GM12878 (cell line): ENCODE results near the gene RNF44. TPM values are rescaled to one million over a fixed set of nuclear protein-coding genes. Genes with fewer than 3 reads are reported as not detected.

Experiments used
- ATAC-seq: fragments of 200-7000 bp; cut with Tn5 transposase; 3 replicates; pipeline ENCODE4 v1.9.1; 2020; ENCODE audit warnings: mild to moderate bottlenecking, moderate library complexity
- BruUV-seq: library from RNA; stranded (reverse); fragments of 400-500 nt; replicated peaks from 2 replicates; lab custom pipeline; 2021; lab: Mats Ljungman, UMichigan
- CTCF ChIA-PET: fragments of 300-600 bp; sonication (Branson Sonifier 250); formaldehyde crosslinking; extraction: SDS; loops from one replicate; lab custom pipeline; 2021; ENCODE audit warnings: inconsistent platforms; lab: Yijun Ruan, JAX
- POLR2A ChIA-PET: fragments of 350-600 bp; formaldehyde crosslinking; extraction: SDS; loops from one replicate; lab custom pipeline; 2021; ENCODE audit warnings: inconsistent platforms; lab: Charles Lee
- RAD21 ChIA-PET: fragments of 300-600 bp; sonication (Branson Sonifier 250); formaldehyde crosslinking; loops from one replicate; lab custom pipeline; 2023; ENCODE audit warnings: antibody characterized with exemption; ENCODE audit not compliant: unreplicated experiment; lab: Charles Lee
- SMC1A ChIA-PET: fragments of 300-600 bp; sonication (Branson Sonifier 250); formaldehyde crosslinking; loops from one replicate; lab custom pipeline; 2023; ENCODE audit not compliant: unreplicated experiment, uncharacterized antibody; lab: Charles Lee
- DNase-seq: peaks from one replicate; pipeline ENCODE4 v3.0.0-alpha.2; 2011; ENCODE audit warnings: low read depth, low spot score
- FAIRE-seq: peaks from 3 replicates; lab custom pipeline; 2011; peaks lifted over from hg19 to GRCh38; lab: Jason Lieb, UNC
- H2AFZ ChIP-seq: 2 replicates; pipeline ENCODE4 v1.6.0; 2011; ENCODE audit warnings: low read depth, low read length, control low read depth; ENCODE audit not compliant: control insufficient read depth
- H3K27ac ChIP-seq: 2 replicates; pipeline ENCODE4 v1.5.1; 2011; ENCODE audit warnings: control low read depth; ENCODE audit not compliant: control insufficient read depth, insufficient read depth
- H3K27me3 ChIP-seq, 2 experiments: replicated peaks in 1 of 2; 2 replicates each; pipeline versions ENCODE4 v1.6.0 to v1.6.1; 2011; ENCODE audit warnings: low read length in 1 of 2; ENCODE audit not compliant: control insufficient read depth in 2 of 2, insufficient read depth in 2 of 2
- H3K36me3 ChIP-seq, 2 experiments: 2 replicates each; pipeline ENCODE4 v1.5.1; 2011; ENCODE audit warnings: low read length in 1 of 2; ENCODE audit not compliant: control insufficient read depth in 2 of 2, insufficient read depth in 2 of 2
- H3K4me1 ChIP-seq: 2 replicates; pipeline ENCODE4 v1.6.1; 2011; ENCODE audit warnings: mild to moderate bottlenecking, low read length, moderate library complexity, mixed read lengths; ENCODE audit not compliant: control insufficient read depth, insufficient read depth
- H3K4me2 ChIP-seq: 2 replicates; pipeline ENCODE4 v1.6.0; 2011; ENCODE audit warnings: control low read depth; ENCODE audit not compliant: control insufficient read depth, insufficient read depth
- H3K4me3 ChIP-seq: fragments of 200-600 bp; sonication (generic); 2 replicates; pipeline ENCODE4 v1.5.1; 2016
- H3K79me2 ChIP-seq: 2 replicates; pipeline ENCODE4 v1.6.0; 2011; ENCODE audit warnings: low read length; ENCODE audit not compliant: control insufficient read depth, insufficient read depth
- H3K9ac ChIP-seq: 2 replicates; pipeline ENCODE4 v1.8.0; 2011; ENCODE audit warnings: low read length, control low read depth, mixed read lengths; ENCODE audit not compliant: control insufficient read depth, insufficient read depth
- H3K9me3 ChIP-seq: replicated peaks from 3 replicates; pipeline ENCODE4 v1.5.1; 2011; ENCODE audit warnings: mild to moderate bottlenecking, low read length; ENCODE audit not compliant: control insufficient read depth, insufficient read depth
- H4K20me1 ChIP-seq: 2 replicates; pipeline ENCODE4 v1.6.0; 2011; ENCODE audit not compliant: control insufficient read depth, insufficient read depth
- ATF7 ChIP-seq: fragments of 450-650 bp; IDR thresholded peaks from 2 replicates; pipeline ENCODE4 v1.6.1; 2016; ENCODE audit warnings: low read depth, mild to moderate bottlenecking
- BRCA1 ChIP-seq: IDR thresholded peaks from 2 replicates; pipeline ENCODE4 v1.6.1; 2011; ENCODE audit warnings: low read depth, low read length, improper control_type of control experiment
- CBFB ChIP-seq: IDR thresholded peaks from 2 replicates; pipeline ENCODE4 v1.6.1; 2016; ENCODE audit warnings: antibody characterized with exemption, low read depth
- CEBPB ChIP-seq, 2 experiments: fragments of 150-350 bp in 1 of 2; IDR thresholded peaks; 2 replicates each; pipeline ENCODE4 v1.6.1; 2012 to 2014; ENCODE audit warnings: low read depth in 2 of 2, low read length in 2 of 2, borderline replicate concordance in 1 of 2, inconsistent platforms in 1 of 2
- CREM ChIP-seq: IDR thresholded peaks from 2 replicates; pipeline ENCODE4 v1.6.1; 2014; ENCODE audit warnings: antibody characterized with exemption, low read depth
- EP300 ChIP-seq, 2 experiments: fragments of 150-350 bp in 1 of 2; IDR thresholded peaks; 2 replicates each; pipeline ENCODE4 v1.6.1; 2011 to 2012; ENCODE audit warnings: low read depth in 2 of 2, low read length in 2 of 2, borderline replicate concordance in 1 of 2, improper control_type of control experiment in 1 of 2, inconsistent platforms in 1 of 2; ENCODE audit not compliant: control insufficient read depth in 1 of 2
- ETV6 ChIP-seq, 2 experiments: fragments of 450-650 bp in 1 of 2; IDR thresholded peaks in 1 of 2; conservative IDR thresholded peaks in 1 of 2; 2 replicates each; pipeline ENCODE4 v1.6.1; 2014; ENCODE audit warnings: antibody characterized with exemption in 1 of 2, borderline replicate concordance in 1 of 2, low read depth in 1 of 2, mild to moderate bottlenecking in 1 of 2, moderate library complexity in 1 of 2
- GABPA ChIP-seq: IDR thresholded peaks from 2 replicates; pipeline ENCODE4 v1.6.1; 2014; ENCODE audit warnings: antibody characterized with exemption, low read depth, mild to moderate bottlenecking, inconsistent platforms
- HCFC1 ChIP-seq: fragments of 150-350 bp; IDR thresholded peaks from 2 replicates; pipeline ENCODE4 v1.6.1; 2014; ENCODE audit warnings: low read length
- KDM1A ChIP-seq: fragments of 200-600 bp; sonication (generic); IDR thresholded peaks from 2 replicates; pipeline ENCODE4 v1.6.1; 2016; ENCODE audit warnings: borderline replicate concordance
- MXI1 ChIP-seq: fragments of 150-350 bp; IDR thresholded peaks from 2 replicates; pipeline ENCODE4 v1.6.1; 2011; ENCODE audit warnings: low read depth, mild to moderate bottlenecking, inconsistent platforms, low read length, improper control_type of control experiment
- SPI1 ChIP-seq: IDR thresholded peaks from 2 replicates; pipeline ENCODE4 v1.6.1; 2011; ENCODE audit warnings: low read depth, mild to moderate bottlenecking, low read length, moderate library complexity, borderline replicate concordance; ENCODE audit not compliant: insufficient read depth
- SRF ChIP-seq, 2 experiments: IDR thresholded peaks; 2 replicates each; pipeline ENCODE4 v1.6.1; 2011; ENCODE audit warnings: low read depth in 2 of 2, low read length in 2 of 2, mild to moderate bottlenecking in 1 of 2, moderate library complexity in 1 of 2
- YY1 ChIP-seq: IDR thresholded peaks from 2 replicates; pipeline ENCODE4 v1.6.1; 2011; ENCODE audit warnings: low read depth, mild to moderate bottlenecking, low read length
- ZNF384 ChIP-seq: IDR thresholded peaks from 2 replicates; pipeline ENCODE4 v1.6.1; 2012; ENCODE audit warnings: low read depth, mild to moderate bottlenecking, low read length, improper control_type of control experiment, borderline replicate concordance
- ZSCAN29 ChIP-seq: fragments of 450-650 bp; IDR thresholded peaks from 2 replicates; pipeline ENCODE4 v1.6.1; 2017; ENCODE audit warnings: mild to moderate bottlenecking, moderate library complexity
- WGBS: methylation state at CpG from one replicate; pipeline ENCODE4 v1.1.6; 2016; ENCODE audit warnings: low lambda C conversion rate; ENCODE audit not compliant: insufficient replicate concordance, insufficient coverage; ENCODE audit errors: missing lambda C conversion rate; 5-methylcytosine and 5-hydroxymethylcytosine counted together
- in situ Hi-C: fragments of 300-500 bp; cut with MboI; formaldehyde crosslinking; loops from 9 replicates; pipeline ENCODE4 v1.14.3; 2018; ENCODE audit warnings: mixed read lengths
- intact Hi-C: fragments of 100-400 bp; cut with micrococcal nuclease; formaldehyde crosslinking; loops from one replicate; pipeline ENCODE4 v1.14.2; 2022; ENCODE audit not compliant: unreplicated experiment
- polyA plus RNA-seq, 11 experiments: library from polyadenylated mRNA; depleted of rRNA in 4 of 11; unstranded in 6 of 11; stranded (reverse) in 5 of 11; fragments of >200 nt; fragmentation: Nextera tagmentation in 4 of 11; fragmentation: Illumina TruSeq in 1 of 11; extraction: Ambion mirVana in 4 of 11; extraction: Trizol in 1 of 11; gene quantifications; 1 replicate in 1 of 11; 2 replicates in 10 of 11; pipeline versions ENCODE4 v1.2.1 to v1.2.3, GENCODE V29; 2011 to 2016; ENCODE audit warnings: inconsistent platforms in 2 of 11, missing spikeins in 2 of 11, low read depth in 1 of 11
- total RNA-seq, 4 experiments: library from RNA; depleted of rRNA in 3 of 4; stranded (reverse); fragments of >200 nt in 3 of 4; fragmentation: Illumina TruSeq in 1 of 4; extraction: Trizol in 1 of 4; gene quantifications; 2 replicates each; pipeline versions ENCODE4 v1.2.1 to v1.2.3, GENCODE V29; 2013 to 2021
- TF ChIP-seq, protein P1 (sequence below): fragments of 450-650 bp; IDR thresholded peaks from 2 replicates; pipeline ENCODE4 v1.6.1; 2017; ENCODE audit warnings: borderline replicate concordance
- TF ChIP-seq, protein P2 (sequence below): fragments of 450-650 bp; IDR thresholded peaks from 2 replicates; pipeline ENCODE4 v1.6.1; 2016; ENCODE audit warnings: mild to moderate bottlenecking
- TF ChIP-seq, protein P3 (sequence below): IDR thresholded peaks from 2 replicates; pipeline ENCODE4 v1.6.1; 2012; ENCODE audit warnings: low read depth, low read length, improper control_type of control experiment
- TF ChIP-seq, protein P4 (sequence below): fragments of 450-650 bp; IDR thresholded peaks from 2 replicates; pipeline ENCODE4 v1.6.1; 2016; ENCODE audit warnings: mild to moderate bottlenecking

RNF44 gene
- total and polyA plus RNA-seq, 10 of the 15 experiments (the other 5 are each of a cell fraction or from before 2014, with no cell fraction given) = 1.7 to 51.9 (median 7.9) TPM

DNA sequence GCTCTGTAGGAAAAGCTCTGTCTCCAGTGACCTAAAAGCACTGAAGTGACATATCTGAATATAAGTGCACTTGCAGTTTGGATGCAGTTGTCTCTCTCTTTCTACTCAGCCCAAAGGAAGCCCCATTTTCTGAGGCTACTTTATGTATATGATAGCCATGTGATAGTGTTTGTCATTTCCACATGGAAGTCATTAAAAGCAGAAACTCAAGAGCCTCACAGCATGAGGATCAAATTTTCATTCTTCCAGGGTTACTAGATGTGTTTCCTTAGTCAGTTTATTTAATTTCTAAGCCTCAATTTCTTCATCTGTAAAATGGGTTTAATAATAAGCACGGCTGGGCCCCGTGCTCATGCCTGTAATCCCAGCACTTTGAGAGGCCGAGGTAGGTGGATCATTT is 36.7 kb downstream of the RNF44 start:
- Histone ChIP-seq H2AFZ (no peak overlapping the region), H4K20me1 (no peaks in the 10 kb centered on the region), H3K79me2 (no peaks in the 10 kb centered on the region), H3K9ac (no peak overlapping the region), H3K4me2 (no peak overlapping the region), H3K4me1 (no peaks in the 10 kb centered on the region), H3K27me3 (no peaks in the 10 kb centered on the region), H3K4me3 (no peak overlapping the region), H3K36me3 (peaks cover 16 to 32% of the 10 kb centered on the region in 2 experiments), H3K27ac (no peak overlapping the region), H3K9me3 (no peaks in the 10 kb centered on the region)
- ChIA-PET SMC1A (no interaction called here), POLR2A (no interaction called here), RAD21 (no interaction called here), CTCF (interaction anchor here (1.4 kb wide), 1 partner anchor 52 kb away, joined by 6 read pairs; the partner anchor contains the start of gene FAF2)
- intact Hi-C loops = no loop called here
- DNase-seq (no peak), ATAC-seq (no peak), FAIRE-seq (no peak)
- in situ Hi-C loops = no loop called here
- 100% methylated on average over 3 of the region's 3 CpGs for WGBS
- BruUV-seq = no TSS peak
- TF ChIP-seq MXI1 = no peak
- TF ChIP-seq, protein P1, sequence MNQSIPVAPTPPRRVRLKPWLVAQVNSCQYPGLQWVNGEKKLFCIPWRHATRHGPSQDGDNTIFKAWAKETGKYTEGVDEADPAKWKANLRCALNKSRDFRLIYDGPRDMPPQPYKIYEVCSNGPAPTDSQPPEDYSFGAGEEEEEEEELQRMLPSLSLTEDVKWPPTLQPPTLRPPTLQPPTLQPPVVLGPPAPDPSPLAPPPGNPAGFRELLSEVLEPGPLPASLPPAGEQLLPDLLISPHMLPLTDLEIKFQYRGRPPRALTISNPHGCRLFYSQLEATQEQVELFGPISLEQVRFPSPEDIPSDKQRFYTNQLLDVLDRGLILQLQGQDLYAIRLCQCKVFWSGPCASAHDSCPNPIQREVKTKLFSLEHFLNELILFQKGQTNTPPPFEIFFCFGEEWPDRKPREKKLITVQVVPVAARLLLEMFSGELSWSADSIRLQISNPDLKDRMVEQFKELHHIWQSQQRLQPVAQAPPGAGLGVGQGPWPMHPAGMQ = no peak
- TF ChIP-seq HCFC1 = no peak
- TF ChIP-seq, protein P2, sequence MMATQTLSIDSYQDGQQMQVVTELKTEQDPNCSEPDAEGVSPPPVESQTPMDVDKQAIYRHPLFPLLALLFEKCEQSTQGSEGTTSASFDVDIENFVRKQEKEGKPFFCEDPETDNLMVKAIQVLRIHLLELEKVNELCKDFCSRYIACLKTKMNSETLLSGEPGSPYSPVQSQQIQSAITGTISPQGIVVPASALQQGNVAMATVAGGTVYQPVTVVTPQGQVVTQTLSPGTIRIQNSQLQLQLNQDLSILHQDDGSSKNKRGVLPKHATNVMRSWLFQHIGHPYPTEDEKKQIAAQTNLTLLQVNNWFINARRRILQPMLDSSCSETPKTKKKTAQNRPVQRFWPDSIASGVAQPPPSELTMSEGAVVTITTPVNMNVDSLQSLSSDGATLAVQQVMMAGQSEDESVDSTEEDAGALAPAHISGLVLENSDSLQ = no peak
- TF ChIP-seq, protein P3, sequence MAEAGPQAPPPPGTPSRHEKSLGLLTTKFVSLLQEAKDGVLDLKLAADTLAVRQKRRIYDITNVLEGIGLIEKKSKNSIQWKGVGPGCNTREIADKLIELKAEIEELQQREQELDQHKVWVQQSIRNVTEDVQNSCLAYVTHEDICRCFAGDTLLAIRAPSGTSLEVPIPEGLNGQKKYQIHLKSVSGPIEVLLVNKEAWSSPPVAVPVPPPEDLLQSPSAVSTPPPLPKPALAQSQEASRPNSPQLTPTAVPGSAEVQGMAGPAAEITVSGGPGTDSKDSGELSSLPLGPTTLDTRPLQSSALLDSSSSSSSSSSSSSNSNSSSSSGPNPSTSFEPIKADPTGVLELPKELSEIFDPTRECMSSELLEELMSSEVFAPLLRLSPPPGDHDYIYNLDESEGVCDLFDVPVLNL = no peak
- no peak for TF ChIP-seq ZNF384
- TF ChIP-seq BRCA1 = no peak
- TF ChIP-seq EP300 (IDR thresholded peaks at IDR 0.05; ENCODE audit: borderline replicate concordance in 1 of 2, control insufficient read depth in 1 of 2, low read depth in 2 of 2, low read length in 2 of 2) = no peak
- TF ChIP-seq GABPA = no peak
- TF ChIP-seq ETV6 (conservative IDR thresholded peaks at IDR 0.05 in 1 of 2, IDR thresholded peaks at IDR 0.05 in 1 of 2; ENCODE audit: borderline replicate concordance in 1 of 2, low read depth in 1 of 2) = no peak
- no peak for TF ChIP-seq SPI1
- no peak for TF ChIP-seq KDM1A
- TF ChIP-seq ZSCAN29 = no peak
- TF ChIP-seq CEBPB (IDR thresholded peaks at IDR 0.05; ENCODE audit: borderline replicate concordance in 1 of 2, low read depth in 2 of 2, low read length in 2 of 2) = no peak
- no peak for TF ChIP-seq CREM
- no peak for TF ChIP-seq SRF (IDR thresholded peaks at IDR 0.05; ENCODE audit: low read depth in 2 of 2, low read length in 2 of 2)
- no peak for TF ChIP-seq ATF7
- TF ChIP-seq YY1 = no peak
- TF ChIP-seq, protein P4, sequence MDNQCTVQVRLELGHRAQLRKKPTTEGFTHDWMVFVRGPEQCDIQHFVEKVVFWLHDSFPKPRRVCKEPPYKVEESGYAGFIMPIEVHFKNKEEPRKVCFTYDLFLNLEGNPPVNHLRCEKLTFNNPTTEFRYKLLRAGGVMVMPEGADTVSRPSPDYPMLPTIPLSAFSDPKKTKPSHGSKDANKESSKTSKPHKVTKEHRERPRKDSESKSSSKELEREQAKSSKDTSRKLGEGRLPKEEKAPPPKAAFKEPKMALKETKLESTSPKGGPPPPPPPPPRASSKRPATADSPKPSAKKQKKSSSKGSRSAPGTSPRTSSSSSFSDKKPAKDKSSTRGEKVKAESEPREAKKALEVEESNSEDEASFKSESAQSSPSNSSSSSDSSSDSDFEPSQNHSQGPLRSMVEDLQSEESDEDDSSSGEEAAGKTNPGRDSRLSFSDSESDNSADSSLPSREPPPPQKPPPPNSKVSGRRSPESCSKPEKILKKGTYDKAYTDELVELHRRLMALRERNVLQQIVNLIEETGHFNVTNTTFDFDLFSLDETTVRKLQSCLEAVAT = no peak
- no peak for TF ChIP-seq CBFB
